Endometrium (tissue), 2 donors: ENCODE results near the gene HOXB4.
"Not testable (repeated sequence)": the region's sequence is repeated elsewhere in the genome, so short reads cannot be mapped to it uniquely, and the experiment has no call there.

Experiments used
- FAIRE-seq: peaks from 2 replicates; lab custom pipeline; 2012; peaks lifted over from hg19 to GRCh38; lab: Jason Lieb, UNC
- donor health status: control.
- donor health status: control.

Gene HOXB4

GRCh38 chr17:48546924-48547807 is 31.0 kb downstream of the HOXB4 start:
- peak; percentile 76 for FAIRE-seq

- FAIRE-seq = no peak
These were observed 31.8 kb downstream of the HOXB4 start for GRCh38 chr17:48546137-48546923.

DNA sequence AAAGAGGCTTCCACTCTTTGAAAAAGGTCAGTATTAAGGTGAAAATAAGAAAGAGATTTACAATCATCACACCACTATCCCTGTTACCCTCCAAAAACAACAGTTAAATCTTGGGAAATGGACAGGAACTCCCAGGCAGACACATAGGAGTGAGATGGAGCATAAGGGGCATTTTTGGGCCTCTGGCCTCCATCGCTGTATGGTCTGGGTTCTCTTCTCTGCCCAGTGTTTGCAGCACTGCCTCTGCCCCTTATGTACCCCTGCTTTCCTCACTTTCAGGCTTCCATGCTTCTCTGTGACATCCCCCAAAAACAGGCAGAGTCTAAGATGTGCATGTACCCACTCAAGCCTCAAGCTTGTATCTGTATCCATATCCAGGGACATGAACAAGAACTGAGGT is 32.6 kb downstream of the HOXB4 start:
- FAIRE-seq = no peak

DNA sequence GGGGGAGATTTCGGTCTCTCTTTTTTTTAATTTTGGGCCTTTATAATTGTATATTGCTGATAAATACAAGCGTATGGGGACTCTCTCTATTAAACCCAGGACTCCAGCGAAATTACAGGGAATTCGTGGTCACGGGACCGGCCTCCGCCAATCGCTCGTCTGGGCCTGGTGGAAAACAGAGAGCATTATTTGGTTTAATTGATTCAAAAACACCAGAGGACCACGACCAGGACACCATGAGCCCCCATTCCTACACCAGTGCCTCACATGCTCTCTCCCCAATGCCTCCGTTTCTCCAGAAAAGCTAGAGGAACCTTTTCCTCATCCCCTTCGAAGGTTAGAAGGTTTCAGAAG is 33.2 kb downstream of the HOXB4 start, which contains the start of gene HOXB2:
Gene HOXB2 (minus strand): TSS at position 88 of the 354 bp plus-strand sequence. CDS start 198 bp downstream, outside the sequence.
- FAIRE-seq = no peak

- no peak for FAIRE-seq
These were observed 33.7 kb downstream of the HOXB4 start for GRCh38 chr17:48544349-48545021.

- FAIRE-seq = no peak
These were observed 34.2 kb downstream of the HOXB4 start for GRCh38 chr17:48543854-48544348.

GRCh38 chr17:48543107-48543853 is 34.9 kb downstream of the HOXB4 start:
- no peak for FAIRE-seq

DNA sequence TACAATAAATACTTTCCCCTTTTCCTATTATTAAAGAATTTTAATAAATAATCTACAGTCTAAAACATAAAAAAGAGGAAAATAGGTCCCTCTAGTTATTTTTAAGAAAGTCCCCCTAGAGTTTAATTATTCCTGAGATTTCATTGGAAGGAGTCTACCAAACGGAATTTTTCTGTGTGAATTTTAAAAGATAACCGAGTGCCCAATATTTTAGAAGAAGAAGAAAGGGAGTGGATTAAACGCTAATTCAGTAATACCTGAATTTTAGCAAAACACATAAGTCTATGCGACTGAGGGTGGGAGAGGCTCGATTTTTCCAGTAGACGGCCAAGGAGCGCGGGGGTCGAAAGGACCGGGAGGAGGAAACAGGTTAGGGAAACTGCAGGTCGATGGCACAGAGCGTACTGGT is 35.4 kb downstream of the HOXB4 start:
- no peak for FAIRE-seq

- FAIRE-seq = no peak
These were observed 36.0 kb downstream of the HOXB4 start for GRCh38 chr17:48542114-48542656.

- no peak for FAIRE-seq
These were observed 36.5 kb downstream of the HOXB4 start for GRCh38 chr17:48541577-48542113.

- FAIRE-seq = no peak
These were observed 37.0 kb downstream of the HOXB4 start for GRCh38 chr17:48541036-48541576.

DNA sequence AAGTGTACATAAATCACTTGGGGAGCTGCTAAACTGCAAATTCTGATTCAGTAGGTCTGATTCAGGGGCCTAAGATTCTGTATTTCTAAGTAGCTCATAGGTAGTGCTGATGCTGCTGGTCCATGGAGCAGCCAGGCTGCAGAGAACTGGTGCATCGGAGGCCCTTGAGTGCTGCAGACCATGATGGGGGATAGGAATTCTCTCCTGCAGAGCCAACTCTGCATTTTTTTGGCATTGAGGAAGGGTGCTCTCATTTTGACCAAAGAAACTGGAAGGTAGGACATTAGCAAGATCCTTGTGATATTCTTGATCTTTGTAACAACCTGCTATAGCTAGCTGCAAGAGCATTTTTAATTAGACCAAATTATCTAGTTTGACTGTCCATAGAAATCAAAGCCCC is 37.9 kb downstream of the HOXB4 start:
- FAIRE-seq = no peak

GRCh38 chr17:48539177-48539576 is 39.0 kb downstream of the HOXB4 start:
- FAIRE-seq = no peak

GRCh38 chr17:48537316-48537715 is 40.8 kb downstream of the HOXB4 start:
- no peak for FAIRE-seq

DNA sequence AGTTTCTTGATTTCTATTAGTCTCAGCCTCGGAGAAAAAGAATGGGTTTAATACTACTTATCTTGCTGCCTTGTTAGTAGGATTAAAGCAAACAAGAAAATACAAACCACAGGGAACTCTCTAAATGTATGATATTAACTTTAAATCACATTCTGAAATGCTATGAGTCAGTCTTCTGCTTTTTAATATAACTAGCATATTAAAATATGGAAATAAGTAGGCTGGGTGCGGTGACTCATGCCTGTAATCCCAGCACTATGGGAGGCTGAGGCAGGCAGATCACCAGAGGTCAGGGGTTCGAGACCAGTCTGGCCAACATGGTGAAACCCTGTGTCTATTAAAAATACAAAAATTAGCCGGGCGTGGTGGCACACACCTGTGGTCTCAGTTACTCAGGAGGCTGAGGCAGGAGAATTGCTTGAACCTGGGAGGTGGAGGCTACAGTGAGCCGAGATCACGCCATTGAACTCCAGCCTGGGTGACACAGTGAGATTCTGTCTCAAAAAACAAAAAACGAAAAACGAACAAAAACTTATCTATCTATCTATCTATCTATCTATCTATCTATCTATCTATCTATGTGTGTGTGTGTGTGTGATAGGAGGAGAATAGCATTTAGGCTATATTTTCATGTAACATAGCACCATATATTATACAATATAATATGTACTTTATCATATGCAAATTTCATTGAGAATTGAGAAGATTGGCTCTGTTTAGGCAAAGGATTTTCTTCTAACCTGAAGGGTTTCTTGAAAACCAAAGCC is 42.2 kb downstream of the HOXB4 start:
- not testable (repeated sequence) for FAIRE-seq

GRCh38 chr17:48532261-48532660 is 45.9 kb downstream of the HOXB4 start:
- no peak for FAIRE-seq

DNA sequence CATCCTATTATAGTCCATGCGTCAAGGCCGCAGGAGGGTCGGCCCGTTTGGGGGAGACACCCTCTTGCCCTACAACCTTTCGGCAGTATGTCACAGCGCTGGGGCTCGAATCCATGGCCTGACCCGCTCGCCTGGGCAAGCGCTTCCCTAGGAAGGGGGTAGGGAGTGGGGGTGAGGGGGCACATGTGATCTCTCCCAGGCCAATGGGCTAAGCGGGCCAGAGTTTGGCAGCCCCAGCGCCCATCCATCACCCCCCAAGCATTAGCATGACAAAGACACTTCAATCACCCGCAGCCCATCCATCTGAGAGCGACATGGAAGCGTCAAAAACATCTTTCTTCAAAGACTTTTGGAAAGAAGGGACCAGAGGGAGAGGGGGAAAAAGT is 47.3 kb downstream of the HOXB4 start, which contains the start of gene HOXB1:
Gene HOXB1 (minus strand): TSS at position 125 of the 386 bp plus-strand sequence. CDS start 107 bp downstream, at position 18.
- FAIRE-seq = no peak

- no peak for FAIRE-seq
These were observed 47.8 kb downstream of the HOXB4 start for GRCh38 chr17:48530208-48530886.

GRCh38 chr17:48529683-48530009 is 48.5 kb downstream of the HOXB4 start:
- no peak for FAIRE-seq
